WTC11 (cell line): Measurements from ENCODE around the gene ICA1. TPM values are rescaled to one million over a fixed set of nuclear protein-coding genes. Genes with fewer than 3 reads are reported as not detected.
A peak's percentile ranks its signal among the peaks of the same experiment; 100 is the strongest.

Source experiments
- E2F4 ChIP-seq: sonication (generic); formaldehyde crosslinking; IDR thresholded peaks from 2 replicates; pipeline ENCODE4 v1.8.1; 2022; ENCODE audit warnings: low read depth, mild to moderate bottlenecking, moderate library complexity, missing genetic modification reagents, borderline replicate concordance
- ESRRA ChIP-seq: sonication (generic); formaldehyde crosslinking; IDR thresholded peaks from 2 replicates; pipeline ENCODE4 v1.8.1; 2022; ENCODE audit warnings: mild to moderate bottlenecking, missing genetic modification reagents, borderline replicate concordance
- FOXJ3 ChIP-seq: sonication (generic); formaldehyde crosslinking; IDR thresholded peaks from 2 replicates; pipeline ENCODE4 v1.9.0; 2021; ENCODE audit warnings: missing genetic modification reagents, mild to moderate bottlenecking, borderline replicate concordance
- FOXK1 ChIP-seq: sonication (generic); formaldehyde crosslinking; IDR thresholded peaks from 2 replicates; pipeline ENCODE4 v1.8.0; 2022; ENCODE audit warnings: mild to moderate bottlenecking, moderate library complexity, missing genetic modification reagents
- FOXP1 ChIP-seq: sonication (generic); formaldehyde crosslinking; IDR thresholded peaks from 2 replicates; pipeline ENCODE4 v1.8.0; 2022; ENCODE audit warnings: missing genetic modification reagents, mild to moderate bottlenecking, moderate library complexity, borderline replicate concordance
- KAT7 ChIP-seq: sonication (generic); formaldehyde crosslinking; IDR thresholded peaks from 2 replicates; pipeline ENCODE4 v1.8.1; 2023; ENCODE audit warnings: missing genetic modification reagents, mild to moderate bottlenecking, borderline replicate concordance
- MLX ChIP-seq: sonication (generic); formaldehyde crosslinking; IDR thresholded peaks from 2 replicates; pipeline ENCODE4 v1.8.1; 2023; ENCODE audit warnings: mild to moderate bottlenecking, missing genetic modification reagents, moderate library complexity
- MXD4 ChIP-seq: fragments of 250-450 bp; sonication (Bioruptor Pico); IDR thresholded peaks from 2 replicates; pipeline ENCODE4 v1.8.0; 2021; ENCODE audit warnings: mild to moderate bottlenecking, moderate library complexity, borderline replicate concordance
- NFE2L1 ChIP-seq: sonication (generic); formaldehyde crosslinking; IDR thresholded peaks from 2 replicates; pipeline ENCODE4 v1.8.1; 2023; ENCODE audit warnings: missing genetic modification reagents
- NR2C2 ChIP-seq: sonication (generic); formaldehyde crosslinking; IDR thresholded peaks from 2 replicates; pipeline ENCODE4 v1.8.0; 2022; ENCODE audit warnings: mild to moderate bottlenecking, missing genetic modification reagents
- PRRX2 ChIP-seq: fragments of 250-450 bp; sonication (Bioruptor Pico); IDR thresholded peaks from 2 replicates; pipeline ENCODE4 v1.8.0; 2021; ENCODE audit warnings: mild to moderate bottlenecking
- RELA ChIP-seq: sonication (generic); formaldehyde crosslinking; IDR thresholded peaks from 2 replicates; pipeline ENCODE4 v1.8.1; 2022; ENCODE audit warnings: missing genetic modification reagents, mild to moderate bottlenecking, borderline replicate concordance
- SMAD3 ChIP-seq: sonication (generic); formaldehyde crosslinking; IDR thresholded peaks from 2 replicates; pipeline ENCODE4 v1.8.0; 2022; ENCODE audit warnings: missing genetic modification reagents, mild to moderate bottlenecking, borderline replicate concordance
- TCF7 ChIP-seq: sonication (generic); formaldehyde crosslinking; IDR thresholded peaks from 2 replicates; pipeline ENCODE4 v1.8.0; 2022; ENCODE audit warnings: mild to moderate bottlenecking, low read depth, missing genetic modification reagents, moderate library complexity
- ZNF121 ChIP-seq: sonication (generic); formaldehyde crosslinking; IDR thresholded peaks from 2 replicates; pipeline ENCODE4 v1.8.0; 2023; ENCODE audit warnings: missing genetic modification reagents
- ZNF317 ChIP-seq: sonication (generic); formaldehyde crosslinking; IDR thresholded peaks from 2 replicates; pipeline ENCODE4 v1.8.1; 2023; ENCODE audit warnings: low read depth, mild to moderate bottlenecking, moderate library complexity, missing genetic modification reagents, borderline replicate concordance
- ZNF396 ChIP-seq: fragments of 250-450 bp; sonication (Bioruptor Pico); IDR thresholded peaks from 2 replicates; pipeline ENCODE4 v1.8.0; 2021; ENCODE audit warnings: mild to moderate bottlenecking, moderate library complexity, borderline replicate concordance
- ZNF416 ChIP-seq: fragments of 250-450 bp; sonication (Bioruptor Pico); IDR thresholded peaks from 2 replicates; pipeline ENCODE4 v1.9.0; 2021; ENCODE audit warnings: mild to moderate bottlenecking, inconsistent platforms
- ZNF671 ChIP-seq: fragments of 250-450 bp; sonication (Bioruptor Pico); IDR thresholded peaks from 2 replicates; pipeline ENCODE4 v1.8.0; 2021; ENCODE audit warnings: mild to moderate bottlenecking
- total RNA-seq: library from RNA; stranded (reverse); gene quantifications from 3 replicates; pipeline ENCODE4 v1.2.3, GENCODE V29; 2021
- TF ChIP-seq, protein P1 (sequence below): fragments of 250-450 bp; sonication (Bioruptor Pico); IDR thresholded peaks from 2 replicates; pipeline ENCODE4 v2.1.2; 2022; ENCODE audit warnings: mild to moderate bottlenecking, moderate library complexity
- TF ChIP-seq, protein P2 (sequence below): sonication (generic); formaldehyde crosslinking; IDR thresholded peaks from 2 replicates; pipeline ENCODE4 v1.8.0; 2023; ENCODE audit warnings: missing genetic modification reagents, mild to moderate bottlenecking, borderline replicate concordance
- TF ChIP-seq, protein P3 (sequence below): sonication (generic); formaldehyde crosslinking; IDR thresholded peaks from 2 replicates; pipeline ENCODE4 v1.8.0; 2022; ENCODE audit warnings: mild to moderate bottlenecking, missing genetic modification reagents
- TF ChIP-seq, protein P4 (sequence below): sonication (generic); formaldehyde crosslinking; IDR thresholded peaks from 2 replicates; pipeline ENCODE4 v1.8.1; 2022; ENCODE audit warnings: mild to moderate bottlenecking, missing genetic modification reagents, moderate library complexity, borderline replicate concordance
- TF ChIP-seq, protein P5 (sequence below): fragments of 250-450 bp; sonication (Bioruptor Pico); IDR thresholded peaks from 2 replicates; pipeline ENCODE4 v1.9.0; 2021; ENCODE audit warnings: mild to moderate bottlenecking

Gene ICA1
- total RNA-seq, 1 experiment from 2014 or later, result 31.2 TPM

- TF ChIP-seq, protein P1, sequence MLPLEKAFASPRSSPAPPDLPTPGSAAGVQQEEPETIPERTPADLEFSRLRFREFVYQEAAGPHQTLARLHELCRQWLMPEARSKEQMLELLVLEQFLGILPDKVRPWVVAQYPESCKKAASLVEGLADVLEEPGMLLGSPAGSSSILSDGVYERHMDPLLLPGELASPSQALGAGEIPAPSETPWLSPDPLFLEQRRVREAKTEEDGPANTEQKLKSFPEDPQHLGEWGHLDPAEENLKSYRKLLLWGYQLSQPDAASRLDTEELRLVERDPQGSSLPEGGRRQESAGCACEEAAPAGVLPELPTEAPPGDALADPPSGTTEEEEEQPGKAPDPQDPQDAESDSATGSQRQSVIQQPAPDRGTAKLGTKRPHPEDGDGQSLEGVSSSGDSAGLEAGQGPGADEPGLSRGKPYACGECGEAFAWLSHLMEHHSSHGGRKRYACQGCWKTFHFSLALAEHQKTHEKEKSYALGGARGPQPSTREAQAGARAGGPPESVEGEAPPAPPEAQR (CRISPR knock-in tag), result no peak
- TF ChIP-seq ZNF416 (CRISPR knock-in tag), result no peak
- no peak for TF ChIP-seq PRRX2 (CRISPR knock-in tag)
- TF ChIP-seq NFE2L1 (CRISPR knock-in tag), result peak; percentile 41; the same call in 1 of the 2 replicates
- TF ChIP-seq MXD4, result no peak
- no peak for TF ChIP-seq MLX (CRISPR knock-in tag)
- no peak for TF ChIP-seq FOXJ3 (CRISPR knock-in tag)
- TF ChIP-seq NR2C2 (CRISPR knock-in tag), result no peak
- no peak for TF ChIP-seq E2F4 (CRISPR knock-in tag)
- TF ChIP-seq, protein P2, sequence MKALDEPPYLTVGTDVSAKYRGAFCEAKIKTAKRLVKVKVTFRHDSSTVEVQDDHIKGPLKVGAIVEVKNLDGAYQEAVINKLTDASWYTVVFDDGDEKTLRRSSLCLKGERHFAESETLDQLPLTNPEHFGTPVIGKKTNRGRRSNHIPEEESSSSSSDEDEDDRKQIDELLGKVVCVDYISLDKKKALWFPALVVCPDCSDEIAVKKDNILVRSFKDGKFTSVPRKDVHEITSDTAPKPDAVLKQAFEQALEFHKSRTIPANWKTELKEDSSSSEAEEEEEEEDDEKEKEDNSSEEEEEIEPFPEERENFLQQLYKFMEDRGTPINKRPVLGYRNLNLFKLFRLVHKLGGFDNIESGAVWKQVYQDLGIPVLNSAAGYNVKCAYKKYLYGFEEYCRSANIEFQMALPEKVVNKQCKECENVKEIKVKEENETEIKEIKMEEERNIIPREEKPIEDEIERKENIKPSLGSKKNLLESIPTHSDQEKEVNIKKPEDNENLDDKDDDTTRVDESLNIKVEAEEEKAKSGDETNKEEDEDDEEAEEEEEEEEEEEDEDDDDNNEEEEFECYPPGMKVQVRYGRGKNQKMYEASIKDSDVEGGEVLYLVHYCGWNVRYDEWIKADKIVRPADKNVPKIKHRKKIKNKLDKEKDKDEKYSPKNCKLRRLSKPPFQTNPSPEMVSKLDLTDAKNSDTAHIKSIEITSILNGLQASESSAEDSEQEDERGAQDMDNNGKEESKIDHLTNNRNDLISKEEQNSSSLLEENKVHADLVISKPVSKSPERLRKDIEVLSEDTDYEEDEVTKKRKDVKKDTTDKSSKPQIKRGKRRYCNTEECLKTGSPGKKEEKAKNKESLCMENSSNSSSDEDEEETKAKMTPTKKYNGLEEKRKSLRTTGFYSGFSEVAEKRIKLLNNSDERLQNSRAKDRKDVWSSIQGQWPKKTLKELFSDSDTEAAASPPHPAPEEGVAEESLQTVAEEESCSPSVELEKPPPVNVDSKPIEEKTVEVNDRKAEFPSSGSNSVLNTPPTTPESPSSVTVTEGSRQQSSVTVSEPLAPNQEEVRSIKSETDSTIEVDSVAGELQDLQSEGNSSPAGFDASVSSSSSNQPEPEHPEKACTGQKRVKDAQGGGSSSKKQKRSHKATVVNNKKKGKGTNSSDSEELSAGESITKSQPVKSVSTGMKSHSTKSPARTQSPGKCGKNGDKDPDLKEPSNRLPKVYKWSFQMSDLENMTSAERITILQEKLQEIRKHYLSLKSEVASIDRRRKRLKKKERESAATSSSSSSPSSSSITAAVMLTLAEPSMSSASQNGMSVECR (CRISPR knock-in tag), result peak; percentile 58; the same call in 1 of the 2 replicates
- no peak for TF ChIP-seq ZNF671
- peak; percentile 53; the same call in 1 of the 2 replicates for TF ChIP-seq FOXP1
- TF ChIP-seq FOXK1, result peak; percentile 30; the same call in 1 of the 2 replicates
- TF ChIP-seq ESRRA, result no peak; the same call in 1 of the 2 replicates
- no peak for TF ChIP-seq TCF7 (CRISPR knock-in tag)
- TF ChIP-seq, protein P3, sequence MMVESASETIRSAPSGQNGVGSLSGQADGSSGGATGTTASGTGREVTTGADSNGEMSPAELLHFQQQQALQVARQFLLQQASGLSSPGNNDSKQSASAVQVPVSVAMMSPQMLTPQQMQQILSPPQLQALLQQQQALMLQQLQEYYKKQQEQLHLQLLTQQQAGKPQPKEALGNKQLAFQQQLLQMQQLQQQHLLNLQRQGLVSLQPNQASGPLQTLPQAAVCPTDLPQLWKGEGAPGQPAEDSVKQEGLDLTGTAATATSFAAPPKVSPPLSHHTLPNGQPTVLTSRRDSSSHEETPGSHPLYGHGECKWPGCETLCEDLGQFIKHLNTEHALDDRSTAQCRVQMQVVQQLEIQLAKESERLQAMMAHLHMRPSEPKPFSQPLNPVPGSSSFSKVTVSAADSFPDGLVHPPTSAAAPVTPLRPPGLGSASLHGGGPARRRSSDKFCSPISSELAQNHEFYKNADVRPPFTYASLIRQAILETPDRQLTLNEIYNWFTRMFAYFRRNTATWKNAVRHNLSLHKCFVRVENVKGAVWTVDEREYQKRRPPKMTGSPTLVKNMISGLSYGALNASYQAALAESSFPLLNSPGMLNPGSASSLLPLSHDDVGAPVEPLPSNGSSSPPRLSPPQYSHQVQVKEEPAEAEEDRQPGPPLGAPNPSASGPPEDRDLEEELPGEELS (CRISPR knock-in tag), result 0 out of 2 replicates have a peak, but pooled peaks have one; percentile 37
- TF ChIP-seq SMAD3 (CRISPR knock-in tag), result no peak; the same call in 1 of the 2 replicates
- TF ChIP-seq ZNF121 (CRISPR knock-in tag), result no peak
- TF ChIP-seq, protein P4, sequence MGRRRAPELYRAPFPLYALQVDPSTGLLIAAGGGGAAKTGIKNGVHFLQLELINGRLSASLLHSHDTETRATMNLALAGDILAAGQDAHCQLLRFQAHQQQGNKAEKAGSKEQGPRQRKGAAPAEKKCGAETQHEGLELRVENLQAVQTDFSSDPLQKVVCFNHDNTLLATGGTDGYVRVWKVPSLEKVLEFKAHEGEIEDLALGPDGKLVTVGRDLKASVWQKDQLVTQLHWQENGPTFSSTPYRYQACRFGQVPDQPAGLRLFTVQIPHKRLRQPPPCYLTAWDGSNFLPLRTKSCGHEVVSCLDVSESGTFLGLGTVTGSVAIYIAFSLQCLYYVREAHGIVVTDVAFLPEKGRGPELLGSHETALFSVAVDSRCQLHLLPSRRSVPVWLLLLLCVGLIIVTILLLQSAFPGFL, result no peak
- TF ChIP-seq ZNF396 (CRISPR knock-in tag), result no peak
- no peak for TF ChIP-seq ZNF317 (CRISPR knock-in tag)
- TF ChIP-seq RELA, result no peak
- TF ChIP-seq, protein P5, sequence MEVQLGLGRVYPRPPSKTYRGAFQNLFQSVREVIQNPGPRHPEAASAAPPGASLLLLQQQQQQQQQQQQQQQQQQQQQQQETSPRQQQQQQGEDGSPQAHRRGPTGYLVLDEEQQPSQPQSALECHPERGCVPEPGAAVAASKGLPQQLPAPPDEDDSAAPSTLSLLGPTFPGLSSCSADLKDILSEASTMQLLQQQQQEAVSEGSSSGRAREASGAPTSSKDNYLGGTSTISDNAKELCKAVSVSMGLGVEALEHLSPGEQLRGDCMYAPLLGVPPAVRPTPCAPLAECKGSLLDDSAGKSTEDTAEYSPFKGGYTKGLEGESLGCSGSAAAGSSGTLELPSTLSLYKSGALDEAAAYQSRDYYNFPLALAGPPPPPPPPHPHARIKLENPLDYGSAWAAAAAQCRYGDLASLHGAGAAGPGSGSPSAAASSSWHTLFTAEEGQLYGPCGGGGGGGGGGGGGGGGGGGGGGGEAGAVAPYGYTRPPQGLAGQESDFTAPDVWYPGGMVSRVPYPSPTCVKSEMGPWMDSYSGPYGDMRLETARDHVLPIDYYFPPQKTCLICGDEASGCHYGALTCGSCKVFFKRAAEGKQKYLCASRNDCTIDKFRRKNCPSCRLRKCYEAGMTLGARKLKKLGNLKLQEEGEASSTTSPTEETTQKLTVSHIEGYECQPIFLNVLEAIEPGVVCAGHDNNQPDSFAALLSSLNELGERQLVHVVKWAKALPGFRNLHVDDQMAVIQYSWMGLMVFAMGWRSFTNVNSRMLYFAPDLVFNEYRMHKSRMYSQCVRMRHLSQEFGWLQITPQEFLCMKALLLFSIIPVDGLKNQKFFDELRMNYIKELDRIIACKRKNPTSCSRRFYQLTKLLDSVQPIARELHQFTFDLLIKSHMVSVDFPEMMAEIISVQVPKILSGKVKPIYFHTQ (CRISPR knock-in tag), result no peak
- TF ChIP-seq KAT7 (CRISPR knock-in tag), result peak; percentile 90
Observed at GRCh38 chr7:8261711-8262695, at the start of gene ICA1 (continued).
